WERI-Rb-1 (cell line): ENCODE results near the gene CRACR2A.

Experiments
- DNase-seq: peaks from one replicate; pipeline ENCODE4 v3.0.0-alpha.2; 2020
- H3K27ac ChIP-seq: fragments of 250-450 bp; sonication (Bioruptor Pico); 2 replicates; pipeline ENCODE4 v1.5.1; 2020; ENCODE audit warnings: mild to moderate bottlenecking, moderate library complexity
- H3K27me3 ChIP-seq: fragments of 250-450 bp; sonication (Bioruptor Pico); 2 replicates; pipeline ENCODE4 v1.5.1; 2021; ENCODE audit warnings: mild to moderate bottlenecking, low read depth, moderate library complexity; ENCODE audit not compliant: insufficient read depth, severe bottlenecking
- H3K36me3 ChIP-seq: fragments of 250-450 bp; sonication (Bioruptor Pico); 2 replicates; pipeline ENCODE4 v1.5.1; 2020; ENCODE audit warnings: mild to moderate bottlenecking, moderate library complexity
- H3K4me3 ChIP-seq: 2 replicates; pipeline ENCODE4 v1.5.1; 2011; ENCODE audit warnings: low read depth, mild to moderate bottlenecking, control low read depth, low read length
- H3K9me3 ChIP-seq: fragments of 250-450 bp; sonication (Bioruptor Pico); 2 replicates; pipeline ENCODE4 v1.5.1; 2021; ENCODE audit warnings: mild to moderate bottlenecking, moderate library complexity; ENCODE audit not compliant: severe bottlenecking
- CTCF ChIP-seq: IDR thresholded peaks from 2 replicates; pipeline ENCODE4 v1.5.1; 2011; ENCODE audit warnings: low read depth, mild to moderate bottlenecking, control low read depth, inconsistent platforms, low read length

CRACR2A gene

GRCh38 chr12:3717283-3717898 is 35.5 kb downstream of the CRACR2A start:
- no peak for TF ChIP-seq CTCF
- H3K4me3 ChIP-seq = no peak overlapping the region
- no peaks in the 10 kb centered on the region for H3K9me3 ChIP-seq
- no peaks in the 10 kb centered on the region for H3K27me3 ChIP-seq
- no peaks in the 10 kb centered on the region for H3K36me3 ChIP-seq
- no peak for DNase-seq
- no peak overlapping the region for H3K27ac ChIP-seq

- no peak for TF ChIP-seq CTCF
- no peak overlapping the region for H3K27ac ChIP-seq
- no peak overlapping the region for H3K4me3 ChIP-seq
- H3K27me3 ChIP-seq = no peaks in the 10 kb centered on the region
- H3K9me3 ChIP-seq = no peaks in the 10 kb centered on the region
- DNase-seq = no peak
- H3K36me3 ChIP-seq = no peaks in the 10 kb centered on the region
Measured at GRCh38 chr12:3715999-3716398, 36.9 kb downstream of the CRACR2A start.

- TF ChIP-seq CTCF = no peak
- no peaks in the 10 kb centered on the region for H3K9me3 ChIP-seq
- no peak for DNase-seq
- no peak overlapping the region for H3K4me3 ChIP-seq
- H3K27me3 ChIP-seq = no peaks in the 10 kb centered on the region
- no peaks in the 10 kb centered on the region for H3K36me3 ChIP-seq
- H3K27ac ChIP-seq = no peak overlapping the region
Measured at GRCh38 chr12:3713947-3714346, 39.0 kb downstream of the CRACR2A start.

GRCh38 chr12:3713483-3713882 is 39.4 kb downstream of the CRACR2A start:
- no peaks in the 10 kb centered on the region for H3K36me3 ChIP-seq
- H3K4me3 ChIP-seq = no peak overlapping the region
- no peaks in the 10 kb centered on the region for H3K27me3 ChIP-seq
- no peak for DNase-seq
- TF ChIP-seq CTCF = no peak
- no peaks in the 10 kb centered on the region for H3K9me3 ChIP-seq
- H3K27ac ChIP-seq = no peak overlapping the region

GRCh38 chr12:3712209-3712992 is 40.5 kb downstream of the CRACR2A start:
- Histone ChIP-seq H3K4me3 (no peak overlapping the region), H3K9me3 (no peaks in the 10 kb centered on the region), H3K27ac (peak overlapping the region; percentile 11), H3K27me3 (no peaks in the 10 kb centered on the region), H3K36me3 (no peaks in the 10 kb centered on the region)
- no peak for TF ChIP-seq CTCF
- peak; percentile 75 for DNase-seq
